NT2/D1 (cell line): ENCODE measurements around the gene SCN4B.

ENCODE experiments used
- DNase-seq: peaks from one replicate; pipeline ENCODE4 v3.0.0-alpha.2; 2011; ENCODE audit warnings: low read depth, low spot score
- H3K27me3 ChIP-seq: 2 replicates; pipeline ENCODE4 v1.6.0; 2011; ENCODE audit warnings: mild to moderate bottlenecking; ENCODE audit not compliant: insufficient read length, insufficient read depth
- H3K36me3 ChIP-seq: 2 replicates; pipeline ENCODE4 v1.6.1; 2011; ENCODE audit warnings: mild to moderate bottlenecking, low read length, mixed read lengths; ENCODE audit not compliant: insufficient read depth, insufficient read length
- H3K4me1 ChIP-seq: 2 replicates; pipeline ENCODE4 v1.5.1; 2011; ENCODE audit not compliant: insufficient read depth, insufficient read length
- H3K4me3 ChIP-seq: 2 replicates; pipeline ENCODE4 v1.5.1; 2011; ENCODE audit warnings: low read depth; ENCODE audit not compliant: insufficient read length
- H3K9ac ChIP-seq: 2 replicates; pipeline ENCODE4 v1.6.0; 2011; ENCODE audit warnings: low read depth; ENCODE audit not compliant: insufficient read length
- H3K9me3 ChIP-seq: 2 replicates; pipeline ENCODE4 v1.5.1; 2011; ENCODE audit warnings: mild to moderate bottlenecking, low read length; ENCODE audit not compliant: insufficient read depth
- SUZ12 ChIP-seq: IDR thresholded peaks from 2 replicates; pipeline ENCODE4 v1.6.1; 2011; ENCODE audit not compliant: insufficient read length, insufficient read depth; ENCODE audit errors: extremely low read depth
- YY1 ChIP-seq: IDR thresholded peaks from 2 replicates; pipeline ENCODE4 v1.6.1; 2011; ENCODE audit not compliant: insufficient read length, insufficient read depth
- ZNF274 ChIP-seq: IDR thresholded peaks from 2 replicates; pipeline ENCODE4 v1.6.1; 2011; ENCODE audit warnings: mild to moderate bottlenecking, low read depth, low read length

The SCN4B gene

DNA sequence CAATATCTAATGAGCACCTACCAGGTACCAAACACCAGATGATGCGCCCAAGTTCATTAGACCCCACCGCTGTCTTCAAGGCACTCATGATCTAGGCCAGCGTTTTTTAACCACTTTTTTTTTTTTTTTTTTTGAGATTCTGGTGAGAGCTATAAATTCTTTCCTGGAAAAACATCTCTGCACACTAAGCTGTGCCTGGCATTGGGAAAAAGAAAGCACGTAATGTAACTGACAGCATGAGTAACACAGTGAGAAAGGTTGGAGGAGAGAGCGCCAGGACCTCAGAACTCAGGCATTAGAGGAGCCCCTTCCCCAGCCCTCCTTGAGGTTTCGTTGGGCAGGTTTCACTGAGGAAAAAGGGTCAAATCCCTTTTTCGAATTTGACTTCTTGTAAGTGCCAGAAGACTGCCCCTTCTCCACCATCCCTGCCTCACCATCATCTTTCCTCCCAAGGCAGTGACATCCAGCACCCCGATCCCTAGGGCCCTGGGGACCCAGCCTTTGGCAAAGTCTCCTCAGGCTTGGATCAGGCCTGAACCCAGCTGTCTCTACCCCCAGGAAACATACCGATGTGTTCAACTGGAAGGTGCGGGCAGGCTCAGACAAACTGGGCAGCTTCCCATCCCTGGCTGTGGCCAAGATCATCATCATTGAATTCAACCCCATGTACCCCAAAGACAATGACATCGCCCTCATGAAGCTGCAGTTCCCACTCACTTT lies 39.8 kb downstream of the SCN4B start:
- TF ChIP-seq YY1 (no peak), ZNF274 (no peak), SUZ12 (no peak)
- Histone ChIP-seq H3K4me3 (no peak overlapping the region), H3K9ac (no peak overlapping the region), H3K36me3 (no peaks in the 10 kb centered on the region), H3K9me3 (no peaks in the 10 kb centered on the region), H3K4me1 (peaks cover 3% of the 10 kb centered on the region), H3K27me3 (no peaks in the 10 kb centered on the region)
- no peak for DNase-seq

DNA sequence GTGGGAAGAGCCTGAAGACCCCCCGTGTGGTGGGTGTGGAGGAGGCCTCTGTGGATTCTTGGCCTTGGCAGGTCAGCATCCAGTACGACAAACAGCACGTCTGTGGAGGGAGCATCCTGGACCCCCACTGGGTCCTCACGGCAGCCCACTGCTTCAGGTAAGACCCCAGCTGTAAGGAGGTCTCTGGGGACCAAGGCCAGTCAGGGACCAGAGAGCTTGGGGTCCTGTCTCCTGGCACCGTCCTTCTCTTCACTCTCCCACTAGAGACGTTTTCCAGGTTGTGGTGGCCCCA lies 40.9 kb downstream of the SCN4B start:
- Histone ChIP-seq H3K4me3 (no peak overlapping the region), H3K36me3 (no peaks in the 10 kb centered on the region), H3K4me1 (no peaks in the 10 kb centered on the region), H3K9ac (no peak overlapping the region), H3K27me3 (no peaks in the 10 kb centered on the region), H3K9me3 (no peaks in the 10 kb centered on the region)
- no peak for TF ChIP-seq ZNF274
- TF ChIP-seq SUZ12: no peak
- TF ChIP-seq YY1: no peak
- no peak for DNase-seq

DNA sequence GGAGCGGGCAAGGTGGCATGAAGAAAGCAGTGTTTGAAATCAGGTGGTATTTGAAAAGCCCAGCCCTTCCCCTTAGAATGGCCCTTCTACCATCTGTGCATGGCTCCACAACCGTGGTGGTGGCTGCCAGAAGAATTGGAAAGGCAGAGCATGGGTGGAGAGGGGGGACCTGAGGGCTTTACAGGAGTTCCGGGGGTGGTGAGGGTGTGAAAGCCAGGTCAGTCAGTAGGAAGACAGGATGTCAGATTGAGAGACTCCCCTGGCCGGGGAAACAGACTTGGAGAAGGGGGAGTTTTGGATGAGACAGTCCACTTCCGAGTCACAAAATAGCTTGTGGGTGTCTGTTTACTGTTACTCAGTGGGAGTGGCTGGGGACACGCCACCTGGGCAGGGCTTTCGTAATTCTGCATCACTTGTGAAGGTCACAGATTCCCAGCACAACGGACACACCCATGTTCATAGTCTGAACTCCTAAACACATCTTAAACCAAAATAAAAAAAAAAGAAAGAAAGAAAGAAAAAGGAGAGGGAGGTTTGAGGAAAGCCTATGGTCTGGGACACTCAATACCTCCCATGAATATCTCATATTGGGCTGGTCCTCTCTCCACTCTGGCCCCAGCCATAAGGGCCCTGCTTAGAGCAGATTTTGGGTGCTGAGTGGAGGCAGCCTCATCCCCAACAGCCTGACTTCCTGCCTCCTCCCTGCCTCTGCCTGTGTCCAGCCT lies 41.4 kb downstream of the SCN4B start:
- no peak for DNase-seq
- Histone ChIP-seq H3K9ac (no peak overlapping the region), H3K4me1 (no peaks in the 10 kb centered on the region), H3K27me3 (no peaks in the 10 kb centered on the region), H3K36me3 (no peaks in the 10 kb centered on the region), H3K9me3 (no peaks in the 10 kb centered on the region), H3K4me3 (no peak overlapping the region)
- TF ChIP-seq SUZ12: no peak
- TF ChIP-seq ZNF274: no peak
- no peak for TF ChIP-seq YY1

DNA sequence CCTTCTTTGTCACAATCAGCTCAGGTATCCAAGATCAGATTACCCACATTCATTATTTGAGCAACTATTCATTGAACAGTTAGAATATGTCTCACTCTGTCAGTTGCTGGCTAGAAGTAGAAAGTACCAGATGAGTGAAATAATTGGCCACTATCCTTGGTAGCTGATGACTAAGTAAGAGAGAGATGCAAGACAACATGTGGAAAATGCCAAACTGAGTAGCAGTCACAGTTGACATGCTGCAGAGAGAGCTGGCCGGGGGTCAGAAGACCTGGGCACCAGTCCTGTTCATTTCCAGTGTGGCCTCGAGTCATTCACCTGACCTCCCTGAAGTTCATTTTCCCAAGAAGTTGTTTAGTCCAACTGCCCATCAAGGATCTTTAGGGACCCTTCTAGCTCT lies 43.4 kb downstream of the SCN4B start:
- no peaks in the 10 kb centered on the region for H3K36me3 ChIP-seq
- no peak for TF ChIP-seq SUZ12
- no peak for TF ChIP-seq YY1
- TF ChIP-seq ZNF274: no peak
- H3K9me3 ChIP-seq: no peaks in the 10 kb centered on the region
- H3K27me3 ChIP-seq: no peaks in the 10 kb centered on the region
- H3K4me1 ChIP-seq: peaks cover 2% of the 10 kb centered on the region
- no peak overlapping the region for H3K4me3 ChIP-seq
- DNase-seq: no peak
- no peak overlapping the region for H3K9ac ChIP-seq

DNA sequence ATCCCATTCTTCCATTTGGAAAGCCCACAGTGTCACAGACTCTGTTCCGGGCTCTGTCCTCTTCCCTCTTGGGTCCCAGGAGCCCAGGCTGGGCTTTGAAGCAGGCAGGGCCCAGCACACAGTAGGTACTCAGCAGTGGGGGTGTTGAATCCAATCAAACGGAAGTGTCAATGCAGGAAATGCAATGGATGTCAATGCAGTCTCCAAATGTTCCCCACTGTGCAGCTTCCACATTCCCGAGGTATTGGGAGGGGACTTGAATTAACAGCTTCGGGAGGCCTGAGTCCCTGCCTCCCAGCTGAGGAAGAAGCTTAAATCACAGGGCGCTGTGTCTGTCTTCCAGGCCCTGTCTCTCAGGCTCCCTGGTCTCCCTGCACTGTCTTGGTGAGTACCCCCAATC lies 44.1 kb downstream of the SCN4B start:
- no peak overlapping the region for H3K4me3 ChIP-seq
- DNase-seq: peak; percentile 20
- no peaks in the 10 kb centered on the region for H3K27me3 ChIP-seq
- H3K4me1 ChIP-seq: peaks cover 2% of the 10 kb centered on the region
- no peaks in the 10 kb centered on the region for H3K36me3 ChIP-seq
- TF ChIP-seq YY1: no peak
- no peak for TF ChIP-seq ZNF274
- no peak for TF ChIP-seq SUZ12
- no peak overlapping the region for H3K9ac ChIP-seq
- H3K9me3 ChIP-seq: no peaks in the 10 kb centered on the region

DNA sequence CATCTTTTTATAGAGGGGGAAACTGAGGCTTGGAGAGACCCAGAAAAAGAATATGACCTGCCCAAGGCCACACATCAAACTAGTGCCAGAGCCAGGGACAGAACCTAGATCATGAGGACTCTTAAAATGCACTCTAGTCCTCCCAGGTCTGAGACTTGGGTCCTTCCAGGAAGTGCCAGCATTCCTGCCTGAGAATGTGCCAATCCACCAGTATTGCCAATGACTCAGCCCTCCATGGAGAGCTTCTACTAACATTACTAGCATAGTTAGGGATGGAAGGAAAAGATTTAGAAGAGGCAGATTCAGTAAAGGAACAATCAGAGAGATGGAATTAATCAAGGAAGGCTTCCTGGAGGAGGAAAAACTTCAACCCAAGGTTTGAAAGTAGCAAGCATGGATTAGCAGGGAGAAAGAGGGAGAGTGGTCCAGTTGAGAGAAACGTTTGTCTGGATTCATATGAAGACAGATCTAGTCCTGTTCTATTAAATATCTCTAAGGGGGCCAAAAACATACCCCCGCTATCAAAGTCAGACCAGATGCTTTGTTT lies 45.8 kb downstream of the SCN4B start:
- no peak for DNase-seq
- TF ChIP-seq ZNF274: no peak
- TF ChIP-seq YY1: no peak
- TF ChIP-seq SUZ12: no peak

DNA sequence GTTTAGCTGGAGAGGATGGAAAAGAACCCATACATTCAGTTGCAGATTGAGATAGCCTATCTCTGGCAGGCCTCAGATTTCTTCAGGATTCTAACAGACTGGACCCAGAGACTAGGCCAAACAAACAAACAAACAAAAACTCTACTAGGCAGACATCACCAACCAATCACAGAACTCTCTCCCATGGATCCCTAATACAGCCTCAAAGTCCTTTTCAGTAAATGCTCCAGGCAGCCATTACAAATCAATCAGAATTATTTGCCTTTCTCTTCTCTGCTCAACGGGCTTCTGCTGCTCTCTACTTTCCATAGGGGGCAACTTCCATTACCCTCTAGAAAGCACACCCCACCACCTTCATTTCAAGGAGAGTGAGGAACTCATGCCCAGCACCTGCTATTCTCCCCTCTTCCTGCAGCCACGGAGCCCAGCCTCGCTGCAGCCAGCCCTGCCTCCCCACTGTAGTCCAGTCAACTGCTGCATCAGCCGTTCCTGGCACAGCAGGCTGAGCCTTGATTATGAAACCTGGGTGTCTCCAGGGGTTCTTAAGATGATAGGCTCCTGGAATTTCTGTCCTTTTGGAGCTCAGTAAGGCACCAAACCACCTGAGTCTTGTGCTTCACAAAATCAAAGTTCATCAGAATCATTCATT lies 46.8 kb downstream of the SCN4B start:
- no peak overlapping the region for H3K4me3 ChIP-seq
- H3K36me3 ChIP-seq: no peaks in the 10 kb centered on the region
- no peaks in the 10 kb centered on the region for H3K9me3 ChIP-seq
- DNase-seq: no peak
- H3K27me3 ChIP-seq: no peaks in the 10 kb centered on the region
- no peak overlapping the region for H3K9ac ChIP-seq
- TF ChIP-seq YY1 (no peak), SUZ12 (no peak), ZNF274 (no peak)
- peaks cover 2% of the 10 kb centered on the region for H3K4me1 ChIP-seq

More for the DNA sequence above, 45.8 kb downstream of the SCN4B start:
- Histone ChIP-seq H3K9me3 (no peaks in the 10 kb centered on the region), H3K4me3 (no peak overlapping the region), H3K36me3 (no peaks in the 10 kb centered on the region), H3K9ac (no peak overlapping the region), H3K4me1 (peaks cover 2% of the 10 kb centered on the region), H3K27me3 (no peaks in the 10 kb centered on the region)
